ENCODE measurements around the gene FBN1. TPM values are rescaled to one million over a fixed set of nuclear protein-coding genes. Genes with fewer than 3 reads are reported as not detected.

Gene FBN1
- total RNA-seq, 1 donor from 2014 or later: 1,183 TPM

DNA sequence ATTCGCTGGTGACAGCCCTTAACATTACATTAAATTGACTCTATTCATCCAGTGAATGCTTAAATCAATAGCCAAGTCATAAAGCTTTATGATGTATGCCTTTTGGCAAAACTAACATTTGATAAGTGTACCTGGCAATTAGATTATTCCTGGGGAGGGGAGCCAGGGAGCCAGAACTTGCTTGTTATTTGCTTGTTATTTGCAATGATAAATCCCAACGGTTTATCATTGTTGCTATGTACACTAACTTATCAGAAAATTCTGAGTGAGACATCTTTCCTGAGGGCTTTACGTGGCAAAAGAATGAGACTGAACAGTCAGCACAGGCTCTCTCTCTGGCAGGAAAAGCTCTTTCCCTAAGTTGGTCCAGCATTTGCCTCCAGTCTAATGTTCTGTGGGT lies 35.8 kb upstream of the FBN1 start:
- DNase-seq (ENCODE audit: low spot score): no peak
- Mint-ChIP-seq H3K27me3 (ENCODE audit: low read depth) (no peaks in the 10 kb centered on the region), H3K36me3 (ENCODE audit: low read depth) (peaks cover 2% of the 10 kb centered on the region), H3K4me3 (ENCODE audit: unreplicated experiment) (no peak overlapping the region), H3K9me3 (ENCODE audit: low read depth) (peaks cover 4% of the 10 kb centered on the region), H3K27ac (ENCODE audit: unreplicated experiment) (no peak overlapping the region), H3K4me1 (ENCODE audit: low read depth) (peaks cover 9% of the 10 kb centered on the region)
- TF ChIP-seq, protein P1, sequence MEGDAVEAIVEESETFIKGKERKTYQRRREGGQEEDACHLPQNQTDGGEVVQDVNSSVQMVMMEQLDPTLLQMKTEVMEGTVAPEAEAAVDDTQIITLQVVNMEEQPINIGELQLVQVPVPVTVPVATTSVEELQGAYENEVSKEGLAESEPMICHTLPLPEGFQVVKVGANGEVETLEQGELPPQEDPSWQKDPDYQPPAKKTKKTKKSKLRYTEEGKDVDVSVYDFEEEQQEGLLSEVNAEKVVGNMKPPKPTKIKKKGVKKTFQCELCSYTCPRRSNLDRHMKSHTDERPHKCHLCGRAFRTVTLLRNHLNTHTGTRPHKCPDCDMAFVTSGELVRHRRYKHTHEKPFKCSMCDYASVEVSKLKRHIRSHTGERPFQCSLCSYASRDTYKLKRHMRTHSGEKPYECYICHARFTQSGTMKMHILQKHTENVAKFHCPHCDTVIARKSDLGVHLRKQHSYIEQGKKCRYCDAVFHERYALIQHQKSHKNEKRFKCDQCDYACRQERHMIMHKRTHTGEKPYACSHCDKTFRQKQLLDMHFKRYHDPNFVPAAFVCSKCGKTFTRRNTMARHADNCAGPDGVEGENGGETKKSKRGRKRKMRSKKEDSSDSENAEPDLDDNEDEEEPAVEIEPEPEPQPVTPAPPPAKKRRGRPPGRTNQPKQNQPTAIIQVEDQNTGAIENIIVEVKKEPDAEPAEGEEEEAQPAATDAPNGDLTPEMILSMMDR (IDR thresholded peaks at IDR 0.05): no peak

- H3K36me3 Mint-ChIP-seq (ENCODE audit: low read depth): no peaks in the 10 kb centered on the region
- peaks cover 10% of the 10 kb centered on the region for H3K4me1 Mint-ChIP-seq (ENCODE audit: low read depth)
- H3K9me3 Mint-ChIP-seq (ENCODE audit: low read depth): no peaks in the 10 kb centered on the region
- H3K27me3 Mint-ChIP-seq (ENCODE audit: low read depth): no peaks in the 10 kb centered on the region
- H3K4me3 Mint-ChIP-seq (ENCODE audit: unreplicated experiment): no peak overlapping the region
- no peak overlapping the region for H3K27ac Mint-ChIP-seq (ENCODE audit: unreplicated experiment)
- no peak for DNase-seq (ENCODE audit: low spot score)
- TF ChIP-seq, protein P1 (IDR thresholded peaks at IDR 0.05): no peak
Observed at GRCh38 chr15:48680841-48681240, 35.3 kb upstream of the FBN1 start.

DNA sequence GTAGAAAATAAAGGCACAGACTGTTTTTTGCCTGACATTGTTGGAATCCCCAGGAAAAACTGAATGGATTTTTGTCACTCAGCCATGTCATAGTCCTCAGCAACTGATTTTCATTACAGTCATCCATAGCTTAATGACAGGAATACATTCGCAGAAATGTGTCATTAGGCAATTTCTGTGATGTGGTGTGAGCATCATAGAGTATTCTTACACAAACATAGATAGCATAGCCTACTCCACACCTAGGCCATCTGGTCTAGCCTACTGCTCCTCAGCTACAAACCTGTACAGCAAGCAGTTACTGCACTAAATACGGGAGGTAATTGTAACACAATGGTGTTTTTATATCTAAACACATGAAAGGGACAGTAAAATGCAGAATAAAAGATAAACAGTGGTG lies 34.4 kb upstream of the FBN1 start:
- Mint-ChIP-seq H3K36me3 (ENCODE audit: low read depth) (no peaks in the 10 kb centered on the region), H3K27ac (ENCODE audit: unreplicated experiment) (no peak overlapping the region), H3K4me3 (ENCODE audit: unreplicated experiment) (no peak overlapping the region), H3K9me3 (ENCODE audit: low read depth) (no peaks in the 10 kb centered on the region), H3K27me3 (ENCODE audit: low read depth) (no peaks in the 10 kb centered on the region), H3K4me1 (ENCODE audit: low read depth) (peaks cover 19% of the 10 kb centered on the region)
- TF ChIP-seq, protein P1 (IDR thresholded peaks at IDR 0.05): no peak
- no peak for DNase-seq (ENCODE audit: low spot score)

DNA sequence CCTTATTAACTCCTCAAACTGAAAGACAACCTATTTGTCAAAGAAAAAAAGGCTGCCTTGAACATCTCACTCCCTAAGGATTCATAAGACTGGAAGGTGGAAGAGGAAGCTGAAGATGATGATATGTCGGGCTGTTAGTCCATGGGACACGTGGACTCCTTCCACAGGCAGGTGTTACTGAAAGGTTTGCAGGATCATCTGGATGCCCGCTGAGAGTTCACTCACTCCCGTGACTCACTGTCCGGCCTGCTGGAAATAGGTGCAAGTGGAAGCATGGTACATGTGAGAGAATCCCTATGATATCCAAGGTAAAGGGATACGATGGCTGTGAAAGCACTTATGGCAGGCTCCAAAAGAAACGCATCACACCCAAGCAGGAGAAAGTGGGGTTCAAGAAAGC lies 33.3 kb upstream of the FBN1 start:
- H3K4me1 Mint-ChIP-seq (ENCODE audit: low read depth): peaks cover 21% of the 10 kb centered on the region

GRCh38 chr15:48677821-48678220 lies 32.3 kb upstream of the FBN1 start:
- no peaks in the 10 kb centered on the region for H3K27me3 Mint-ChIP-seq (ENCODE audit: low read depth)
- TF ChIP-seq, protein P1 (IDR thresholded peaks at IDR 0.05): no peak
- H3K4me3 Mint-ChIP-seq (ENCODE audit: unreplicated experiment): no peak overlapping the region
- no peaks in the 10 kb centered on the region for H3K36me3 Mint-ChIP-seq (ENCODE audit: low read depth)
- no peaks in the 10 kb centered on the region for H3K9me3 Mint-ChIP-seq (ENCODE audit: low read depth)
- no peak for DNase-seq (ENCODE audit: low spot score)
- H3K4me1 Mint-ChIP-seq (ENCODE audit: low read depth): peaks cover 21% of the 10 kb centered on the region
- H3K27ac Mint-ChIP-seq (ENCODE audit: unreplicated experiment): no peak overlapping the region

More for the DNA sequence above, 33.3 kb upstream of the FBN1 start:
- TF ChIP-seq, protein P1 (IDR thresholded peaks at IDR 0.05): no peak
- no peak for DNase-seq (ENCODE audit: low spot score)
- no peaks in the 10 kb centered on the region for H3K9me3 Mint-ChIP-seq (ENCODE audit: low read depth)
- no peaks in the 10 kb centered on the region for H3K27me3 Mint-ChIP-seq (ENCODE audit: low read depth)
- no peak overlapping the region for H3K4me3 Mint-ChIP-seq (ENCODE audit: unreplicated experiment)
- H3K36me3 Mint-ChIP-seq (ENCODE audit: low read depth): no peaks in the 10 kb centered on the region
- H3K27ac Mint-ChIP-seq (ENCODE audit: unreplicated experiment): no peak overlapping the region

Measured in chondrocyte (in vitro differentiated cells).